Measurements from ENCODE around the gene FAM111A. TPM values are rescaled to one million over a fixed set of nuclear protein-coding genes. Genes with fewer than 3 reads are reported as not detected.

The FAM111A gene
- total and polyA plus RNA-seq, 10 of the 15 experiments (the other 5 are each of a cell fraction or from before 2014, with no cell fraction given), result 26.6 to 95.0 (median 67.5) TPM

DNA sequence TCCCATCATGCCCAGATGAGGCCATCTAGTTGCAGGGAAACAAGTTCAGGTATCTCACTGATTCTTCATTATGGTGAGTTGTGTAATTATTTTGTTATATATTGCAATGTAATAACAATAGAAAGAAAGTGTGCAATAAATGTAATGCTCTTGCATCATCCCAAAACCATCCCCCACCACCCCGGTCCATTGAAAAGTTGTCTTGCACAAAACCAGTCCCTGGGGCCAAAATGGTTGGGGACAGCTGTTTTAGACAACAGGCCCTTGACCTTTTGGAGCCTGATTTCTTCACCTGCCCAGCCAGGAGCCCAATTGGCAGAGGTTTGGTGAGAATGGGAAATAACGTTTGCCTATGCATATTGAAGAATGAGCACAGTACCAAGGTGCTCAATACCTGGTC, 54.1 kb downstream of the FAM111A start:
- SMC1A ChIA-PET (ENCODE audit: uncharacterized antibody, unreplicated experiment), result interaction anchor here (8.5 kb wide), 1 partner anchor 10 kb away, joined by 68 read pairs; no protein-coding TSS in a partner anchor
- CTCF ChIA-PET, result interaction anchor here (33.5 kb wide), 1 partner anchor 17 kb away, joined by 1180 read pairs; the partner anchor contains the start of gene DTX4
- TF ChIP-seq NFYB (IDR thresholded peaks at IDR 0.05; ENCODE audit: insufficient read depth, low read depth, low read length), result no peak
- no peak for TF ChIP-seq SMC3 (IDR thresholded peaks at IDR 0.05; ENCODE audit: borderline replicate concordance, low read length)
- TF ChIP-seq TCF7 (IDR thresholded peaks at IDR 0.05; ENCODE audit: borderline replicate concordance), result no peak
- TF ChIP-seq SIN3A (IDR thresholded peaks at IDR 0.05; ENCODE audit: low read depth, low read length), result no peak
- TF ChIP-seq SMARCA5 (IDR thresholded peaks at IDR 0.05), result no peak
- no peak for TF ChIP-seq EED (IDR thresholded peaks at IDR 0.05; ENCODE audit: low read depth)
- TF ChIP-seq HCFC1 (IDR thresholded peaks at IDR 0.05; ENCODE audit: low read length), result no peak
- no peak for TF ChIP-seq ZNF687 (IDR thresholded peaks at IDR 0.05)
- TF ChIP-seq PAX8 (IDR thresholded peaks at IDR 0.05), result no peak
- no peak for TF ChIP-seq IRF3 (IDR thresholded peaks at IDR 0.05)
- no peak for TF ChIP-seq CHD4 (IDR thresholded peaks at IDR 0.05)
- TF ChIP-seq, protein P1, sequence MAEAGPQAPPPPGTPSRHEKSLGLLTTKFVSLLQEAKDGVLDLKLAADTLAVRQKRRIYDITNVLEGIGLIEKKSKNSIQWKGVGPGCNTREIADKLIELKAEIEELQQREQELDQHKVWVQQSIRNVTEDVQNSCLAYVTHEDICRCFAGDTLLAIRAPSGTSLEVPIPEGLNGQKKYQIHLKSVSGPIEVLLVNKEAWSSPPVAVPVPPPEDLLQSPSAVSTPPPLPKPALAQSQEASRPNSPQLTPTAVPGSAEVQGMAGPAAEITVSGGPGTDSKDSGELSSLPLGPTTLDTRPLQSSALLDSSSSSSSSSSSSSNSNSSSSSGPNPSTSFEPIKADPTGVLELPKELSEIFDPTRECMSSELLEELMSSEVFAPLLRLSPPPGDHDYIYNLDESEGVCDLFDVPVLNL (IDR thresholded peaks at IDR 0.05; ENCODE audit: low read depth, low read length), result no peak
- no peak for TF ChIP-seq NFXL1 (IDR thresholded peaks at IDR 0.05; ENCODE audit: borderline replicate concordance)
- no peak for TF ChIP-seq NR2F1 (conservative IDR thresholded peaks at IDR 0.05)
- no peak for TF ChIP-seq RAD21 (IDR thresholded peaks at IDR 0.05; ENCODE audit: insufficient read depth, low read depth, low read length)
- TF ChIP-seq, protein P2, sequence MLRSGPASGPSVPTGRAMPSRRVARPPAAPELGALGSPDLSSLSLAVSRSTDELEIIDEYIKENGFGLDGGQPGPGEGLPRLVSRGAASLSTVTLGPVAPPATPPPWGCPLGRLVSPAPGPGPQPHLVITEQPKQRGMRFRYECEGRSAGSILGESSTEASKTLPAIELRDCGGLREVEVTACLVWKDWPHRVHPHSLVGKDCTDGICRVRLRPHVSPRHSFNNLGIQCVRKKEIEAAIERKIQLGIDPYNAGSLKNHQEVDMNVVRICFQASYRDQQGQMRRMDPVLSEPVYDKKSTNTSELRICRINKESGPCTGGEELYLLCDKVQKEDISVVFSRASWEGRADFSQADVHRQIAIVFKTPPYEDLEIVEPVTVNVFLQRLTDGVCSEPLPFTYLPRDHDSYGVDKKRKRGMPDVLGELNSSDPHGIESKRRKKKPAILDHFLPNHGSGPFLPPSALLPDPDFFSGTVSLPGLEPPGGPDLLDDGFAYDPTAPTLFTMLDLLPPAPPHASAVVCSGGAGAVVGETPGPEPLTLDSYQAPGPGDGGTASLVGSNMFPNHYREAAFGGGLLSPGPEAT (IDR thresholded peaks at IDR 0.05; ENCODE audit: low read depth), result no peak
- H4K20me1 ChIP-seq (ENCODE audit: control insufficient read depth, insufficient read depth), result no peaks in the 10 kb centered on the region
- no peak overlapping the region for H3K4me2 ChIP-seq (ENCODE audit: control insufficient read depth, insufficient read depth)
- peaks cover 35% of the 10 kb centered on the region for H3K4me1 ChIP-seq (ENCODE audit: control insufficient read depth, insufficient read depth, low read length)
- no TSS peak for BruUV-seq (replicated peaks)
- H3K79me2 ChIP-seq (ENCODE audit: control insufficient read depth, insufficient read depth, low read length), result no peaks in the 10 kb centered on the region; the same call in 1 of the 2 replicates
- H3K27me3 ChIP-seq (replicated peaks in 1 of 2; ENCODE audit: control insufficient read depth in 2 of 2, insufficient read depth in 2 of 2, low read length in 1 of 2), result no peaks in the 10 kb centered on the region
- POLR2A ChIA-PET, result interaction anchor here (1.0 kb wide), 1 partner anchor 17 kb away, joined by 4 read pairs; no protein-coding TSS in a partner anchor
- intact Hi-C loops (cut with micrococcal nuclease; ENCODE audit: unreplicated experiment) (no loop called here), in situ Hi-C loops (cut with MboI) (loop anchor here (25.0 kb wide), 1 partner anchor 1566 kb away; the partner anchor contains the start of gene MS4A15)
- WGBS (ENCODE audit: insufficient coverage, insufficient replicate concordance, low lambda C conversion rate, missing lambda C conversion rate), result 96% methylated on average over 2 of the region's 2 CpGs
- peaks cover 19 to 25% of the 10 kb centered on the region in 2 experiments; a peak in 3 of 4 replicates for H3K36me3 ChIP-seq (ENCODE audit: control insufficient read depth in 2 of 2, insufficient read depth in 2 of 2, low read length in 1 of 2)
- no peaks in the 10 kb centered on the region; the same call in 2 of the 3 replicates for H3K9me3 ChIP-seq (replicated peaks; ENCODE audit: control insufficient read depth, insufficient read depth, low read length)
- no peak overlapping the region for H3K9ac ChIP-seq (ENCODE audit: control insufficient read depth, insufficient read depth, low read length)
- H3K27ac ChIP-seq (ENCODE audit: control insufficient read depth, insufficient read depth), result no peak overlapping the region
- H2AFZ ChIP-seq (ENCODE audit: control insufficient read depth, low read depth, low read length), result no peak overlapping the region
- no peak for DNase-seq (ENCODE audit: low read depth, low spot score)
- H3K4me3 ChIP-seq, result no peak overlapping the region
- RAD21 ChIA-PET (ENCODE audit: unreplicated experiment), result no interaction called here
- no peak for ATAC-seq
- no peak for FAIRE-seq

Measured in GM12878 (cell line).